GM12878 (cell line): ENCODE data around the gene RPL29. TPM values are rescaled to one million over a fixed set of nuclear protein-coding genes. Genes with fewer than 3 reads are reported as not detected.

Experiments
- ATAC-seq: fragments of 200-7000 bp; cut with Tn5 transposase; 3 replicates; pipeline ENCODE4 v1.9.1; 2020; ENCODE audit warnings: mild to moderate bottlenecking, moderate library complexity
- BruUV-seq: library from RNA; stranded (reverse); fragments of 400-500 nt; replicated peaks from 2 replicates; lab custom pipeline; 2021; lab: Mats Ljungman, UMichigan
- CTCF ChIA-PET: fragments of 300-600 bp; sonication (Branson Sonifier 250); formaldehyde crosslinking; extraction: SDS; loops from one replicate; lab custom pipeline; 2021; ENCODE audit warnings: inconsistent platforms; lab: Yijun Ruan, JAX
- POLR2A ChIA-PET: fragments of 350-600 bp; formaldehyde crosslinking; extraction: SDS; loops from one replicate; lab custom pipeline; 2021; ENCODE audit warnings: inconsistent platforms; lab: Charles Lee
- RAD21 ChIA-PET: fragments of 300-600 bp; sonication (Branson Sonifier 250); formaldehyde crosslinking; loops from one replicate; lab custom pipeline; 2023; ENCODE audit warnings: antibody characterized with exemption; ENCODE audit not compliant: unreplicated experiment; lab: Charles Lee
- SMC1A ChIA-PET: fragments of 300-600 bp; sonication (Branson Sonifier 250); formaldehyde crosslinking; loops from one replicate; lab custom pipeline; 2023; ENCODE audit not compliant: unreplicated experiment, uncharacterized antibody; lab: Charles Lee
- DNase-seq: peaks from one replicate; pipeline ENCODE4 v3.0.0-alpha.2; 2011; ENCODE audit warnings: low read depth, low spot score
- FAIRE-seq: peaks from 3 replicates; lab custom pipeline; 2011; peaks lifted over from hg19 to GRCh38; lab: Jason Lieb, UNC
- H2AFZ ChIP-seq: 2 replicates; pipeline ENCODE4 v1.6.0; 2011; ENCODE audit warnings: low read depth, low read length, control low read depth; ENCODE audit not compliant: control insufficient read depth
- H3K27ac ChIP-seq: 2 replicates; pipeline ENCODE4 v1.5.1; 2011; ENCODE audit warnings: control low read depth; ENCODE audit not compliant: control insufficient read depth, insufficient read depth
- H3K27me3 ChIP-seq, 2 experiments: replicated peaks in 1 of 2; 2 replicates each; pipeline versions ENCODE4 v1.6.0 to v1.6.1; 2011; ENCODE audit warnings: low read length in 1 of 2; ENCODE audit not compliant: control insufficient read depth in 2 of 2, insufficient read depth in 2 of 2
- H3K36me3 ChIP-seq, 2 experiments: 2 replicates each; pipeline ENCODE4 v1.5.1; 2011; ENCODE audit warnings: low read length in 1 of 2; ENCODE audit not compliant: control insufficient read depth in 2 of 2, insufficient read depth in 2 of 2
- H3K4me1 ChIP-seq: 2 replicates; pipeline ENCODE4 v1.6.1; 2011; ENCODE audit warnings: mild to moderate bottlenecking, low read length, moderate library complexity, mixed read lengths; ENCODE audit not compliant: control insufficient read depth, insufficient read depth
- H3K4me2 ChIP-seq: 2 replicates; pipeline ENCODE4 v1.6.0; 2011; ENCODE audit warnings: control low read depth; ENCODE audit not compliant: control insufficient read depth, insufficient read depth
- H3K4me3 ChIP-seq: fragments of 200-600 bp; sonication (generic); 2 replicates; pipeline ENCODE4 v1.5.1; 2016
- H3K79me2 ChIP-seq: 2 replicates; pipeline ENCODE4 v1.6.0; 2011; ENCODE audit warnings: low read length; ENCODE audit not compliant: control insufficient read depth, insufficient read depth
- H3K9ac ChIP-seq: 2 replicates; pipeline ENCODE4 v1.8.0; 2011; ENCODE audit warnings: low read length, control low read depth, mixed read lengths; ENCODE audit not compliant: control insufficient read depth, insufficient read depth
- H3K9me3 ChIP-seq: replicated peaks from 3 replicates; pipeline ENCODE4 v1.5.1; 2011; ENCODE audit warnings: mild to moderate bottlenecking, low read length; ENCODE audit not compliant: control insufficient read depth, insufficient read depth
- H4K20me1 ChIP-seq: 2 replicates; pipeline ENCODE4 v1.6.0; 2011; ENCODE audit not compliant: control insufficient read depth, insufficient read depth
- E4F1 ChIP-seq: fragments of 450-650 bp; IDR thresholded peaks from 2 replicates; pipeline ENCODE4 v1.6.1; 2018; ENCODE audit warnings: borderline replicate concordance, mild to moderate bottlenecking; ENCODE audit not compliant: partially characterized antibody
- HDAC6 ChIP-seq: fragments of 200-600 bp; sonication (generic); IDR thresholded peaks from one replicate; pipeline ENCODE4 v1.8.0; 2017; ENCODE audit warnings: antibody characterized with exemption; ENCODE audit not compliant: unreplicated experiment
- KDM1A ChIP-seq: fragments of 200-600 bp; sonication (generic); IDR thresholded peaks from 2 replicates; pipeline ENCODE4 v1.6.1; 2016; ENCODE audit warnings: borderline replicate concordance
- PML ChIP-seq: IDR thresholded peaks from 2 replicates; pipeline ENCODE4 v1.6.1; 2012; ENCODE audit warnings: low read length, inconsistent platforms
- RAD21 ChIP-seq: IDR thresholded peaks from 2 replicates; pipeline ENCODE4 v1.6.1; 2011; ENCODE audit warnings: mild to moderate bottlenecking, low read depth, low read length, moderate library complexity; ENCODE audit not compliant: insufficient read depth
- TCF12 ChIP-seq: IDR thresholded peaks from 2 replicates; pipeline ENCODE4 v1.6.1; 2011; ENCODE audit warnings: low read depth, mild to moderate bottlenecking, low read length
- USF2 ChIP-seq: IDR thresholded peaks from 2 replicates; pipeline ENCODE4 v1.6.1; 2011; ENCODE audit warnings: low read depth, low read length, improper control_type of control experiment, borderline replicate concordance
- ZNF622 ChIP-seq: fragments of 450-650 bp; IDR thresholded peaks from 2 replicates; pipeline ENCODE4 v1.6.1; 2017; ENCODE audit warnings: mild to moderate bottlenecking, inconsistent platforms
- WGBS: methylation state at CpG from one replicate; pipeline ENCODE4 v1.1.6; 2016; ENCODE audit warnings: low lambda C conversion rate; ENCODE audit not compliant: insufficient replicate concordance, insufficient coverage; ENCODE audit errors: missing lambda C conversion rate; 5-methylcytosine and 5-hydroxymethylcytosine counted together
- in situ Hi-C: fragments of 300-500 bp; cut with MboI; formaldehyde crosslinking; loops from 9 replicates; pipeline ENCODE4 v1.14.3; 2018; ENCODE audit warnings: mixed read lengths
- intact Hi-C: fragments of 100-400 bp; cut with micrococcal nuclease; formaldehyde crosslinking; loops from one replicate; pipeline ENCODE4 v1.14.2; 2022; ENCODE audit not compliant: unreplicated experiment
- polyA plus RNA-seq, 11 experiments: library from polyadenylated mRNA; depleted of rRNA in 4 of 11; unstranded in 6 of 11; stranded (reverse) in 5 of 11; fragments of >200 nt; fragmentation: Nextera tagmentation in 4 of 11; fragmentation: Illumina TruSeq in 1 of 11; extraction: Ambion mirVana in 4 of 11; extraction: Trizol in 1 of 11; gene quantifications; 1 replicate in 1 of 11; 2 replicates in 10 of 11; pipeline versions ENCODE4 v1.2.1 to v1.2.3, GENCODE V29; 2011 to 2016; ENCODE audit warnings: inconsistent platforms in 2 of 11, missing spikeins in 2 of 11, low read depth in 1 of 11
- total RNA-seq, 4 experiments: library from RNA; depleted of rRNA in 3 of 4; stranded (reverse); fragments of >200 nt in 3 of 4; fragmentation: Illumina TruSeq in 1 of 4; extraction: Trizol in 1 of 4; gene quantifications; 2 replicates each; pipeline versions ENCODE4 v1.2.1 to v1.2.3, GENCODE V29; 2013 to 2021

Gene RPL29
- total and polyA plus RNA-seq, 10 of the 15 experiments (the other 5 are each of a cell fraction or from before 2014, with no cell fraction given) = 1,053 to 2,477 (median 1,657) TPM

- no peak overlapping the region for H3K27ac ChIP-seq
- no peak overlapping the region for H3K4me2 ChIP-seq
- ChIA-PET RAD21 (no interaction called here), CTCF (interaction anchor here (1.1 to 1.8 kb wide), 2 partner anchors 28 to 50 kb away, joined by 3 to 7 read pairs; no protein-coding TSS in a partner anchor), SMC1A (interaction anchor here (5.2 kb wide), 1 partner anchor 29 kb away, joined by 33 read pairs; the partner anchor contains the start of genes PARP3 and RRP9), POLR2A (no interaction called here)
- intact Hi-C loops = no loop called here
- H3K27me3 ChIP-seq = no peaks in the 10 kb centered on the region
- BruUV-seq = no TSS peak
- H2AFZ ChIP-seq = no peak overlapping the region
- H3K36me3 ChIP-seq = no peaks in the 10 kb centered on the region
- peaks cover 18% of the 10 kb centered on the region for H3K4me1 ChIP-seq
- no peak for DNase-seq
- WGBS = 63% methylated on average over 6 of the region's 6 CpGs
- no peak overlapping the region for H3K4me3 ChIP-seq
- FAIRE-seq = no peak
- peaks cover 5% of the 10 kb centered on the region; the same call in 1 of the 2 replicates for H3K79me2 ChIP-seq
- no peak for TF ChIP-seq TCF12
- no peak for TF ChIP-seq HDAC6
- no peak for TF ChIP-seq USF2
- TF ChIP-seq ZNF622 = no peak
- no peak for TF ChIP-seq E4F1
- no peak for TF ChIP-seq PML
- TF ChIP-seq RAD21 = no peak
- no peak for TF ChIP-seq KDM1A
- ATAC-seq = no peak
- no peak overlapping the region for H3K9ac ChIP-seq
- H4K20me1 ChIP-seq = no peaks in the 10 kb centered on the region
- in situ Hi-C loops = no loop called here
- no peaks in the 10 kb centered on the region for H3K9me3 ChIP-seq
Observed at GRCh38 chr3:51970606-51971300, 24.9 kb downstream of the RPL29 start.
